Fibroblast of skin of left quadriceps (primary cell): ENCODE results near the gene EPB41L3.
"Not testable (repeated sequence)": the region's sequence is repeated elsewhere in the genome, so short reads cannot be mapped to it uniquely, and the experiment has no call there.

ENCODE experiments used
- DNase-seq, 2 experiments: peaks; one replicate each; pipeline ENCODE4 v3.0.0-alpha.2; 2013; ENCODE audit warnings: low read depth in 2 of 2

EPB41L3 gene

GRCh38 chr18:5532066-5532465, 11.7 kb downstream of the EPB41L3 start:
- no peak for DNase-seq

GRCh38 chr18:5530629-5531178, 13.1 kb downstream of the EPB41L3 start:
- no peak for DNase-seq

- DNase-seq = no peak
Observed at GRCh38 chr18:5529471-5529870, 14.3 kb downstream of the EPB41L3 start.

GRCh38 chr18:5527603-5528002, 16.2 kb downstream of the EPB41L3 start:
- peak; percentile 86 for DNase-seq

GRCh38 chr18:5524660-5525059, 19.1 kb downstream of the EPB41L3 start:
- DNase-seq = no peak

- DNase-seq = no peak
Observed at GRCh38 chr18:5521000-5521399, 22.8 kb downstream of the EPB41L3 start.

- DNase-seq = no peak
Observed at GRCh38 chr18:5520464-5520863, 23.3 kb downstream of the EPB41L3 start.

GRCh38 chr18:5519448-5520298, 24.1 kb downstream of the EPB41L3 start:
- no peak for DNase-seq

GRCh38 chr18:5518899-5519371, 24.9 kb downstream of the EPB41L3 start:
- DNase-seq = no peak

- DNase-seq = no peak
Observed at GRCh38 chr18:5518179-5518770, 25.5 kb downstream of the EPB41L3 start.

- no peak for DNase-seq
Observed at GRCh38 chr18:5516841-5517240, 27.0 kb downstream of the EPB41L3 start.

GRCh38 chr18:5515011-5515784, 28.6 kb downstream of the EPB41L3 start:
- DNase-seq = no peak

- no peak for DNase-seq
Observed at GRCh38 chr18:5513947-5514346, 29.9 kb downstream of the EPB41L3 start.

- DNase-seq = no peak
Observed at GRCh38 chr18:5512176-5512575, 31.6 kb downstream of the EPB41L3 start.

GRCh38 chr18:5511541-5511940, 32.3 kb downstream of the EPB41L3 start:
- not testable (repeated sequence) for DNase-seq

GRCh38 chr18:5510135-5510846, 33.5 kb downstream of the EPB41L3 start:
- peak; percentile 28 to 35 for DNase-seq

- no peak for DNase-seq
Observed at GRCh38 chr18:5508821-5509220, 35.0 kb downstream of the EPB41L3 start.

GRCh38 chr18:5507756-5508155, 36.0 kb downstream of the EPB41L3 start:
- no peak for DNase-seq

- DNase-seq = no peak
Observed at GRCh38 chr18:5506174-5506573, 37.6 kb downstream of the EPB41L3 start.

- peak in 1 of 2 experiments; percentile 32 for DNase-seq
Observed at GRCh38 chr18:5503740-5504139, 40.1 kb downstream of the EPB41L3 start.

GRCh38 chr18:5500158-5500939, 43.4 kb downstream of the EPB41L3 start:
- no peak for DNase-seq
